Gastroesophageal sphincter (tissue), 3 donors: ENCODE results near the gene SMG6.

ENCODE experiments used
- CTCF ChIP-seq, 4 experiments: fragments of 200-600 bp in 2 of 4; fragments of 450-650 bp in 2 of 4; sonication (generic) in 1 of 4; IDR thresholded peaks; one replicate each; pipeline ENCODE4 v1.5.1; 2017 to 2019; ENCODE audit warnings: antibody characterized with exemption in 4 of 4, mild to moderate bottlenecking in 2 of 4, moderate library complexity in 2 of 4
- EP300 ChIP-seq: sonication (generic); formaldehyde crosslinking; IDR thresholded peaks from one replicate; pipeline ENCODE4 v1.6.1; 2017; ENCODE audit warnings: antibody characterized with exemption, mild to moderate bottlenecking
- POLR2A ChIP-seq, 2 donors: fragments of 450-650 bp; IDR thresholded peaks; one replicate each; pipeline ENCODE4 v1.6.1; 2017; ENCODE audit warnings: antibody characterized with exemption in 2 of 2, mild to moderate bottlenecking in 2 of 2, moderate library complexity in 1 of 2
- POLR2AphosphoS5 ChIP-seq: sonication (generic); formaldehyde crosslinking; IDR thresholded peaks from one replicate; pipeline ENCODE4 v1.6.1; 2017; ENCODE audit warnings: antibody characterized with exemption

GRCh38 chr17:2149934-2150333, 153.7 kb downstream of the SMG6 start:
- no peak for TF ChIP-seq POLR2AphosphoS5
- no peak for TF ChIP-seq POLR2A (IDR thresholded peaks at IDR 0.05)
- TF ChIP-seq CTCF (IDR thresholded peaks at IDR 0.05), result no peak
- TF ChIP-seq EP300, result no peak
